Panc1 (cell line): Measurements from ENCODE around the gene NCAPD3. TPM values are rescaled to one million over a fixed set of nuclear protein-coding genes. Genes with fewer than 3 reads are reported as not detected.

Experiments used
- ATAC-seq: fragments of 200-7000 bp; cut with Tn5 transposase; 2 replicates; pipeline ENCODE4 v1.9.1; 2020; ENCODE audit warnings: mild to moderate bottlenecking, moderate library complexity
- BruUV-seq: library from RNA; stranded (reverse); fragments of 400-500 nt; replicated peaks from 2 replicates; lab custom pipeline; 2021; lab: Mats Ljungman, UMichigan
- CTCF ChIA-PET: fragments of 300-600 bp; sonication (Branson Sonifier 250); formaldehyde crosslinking; loops from one replicate; lab custom pipeline; 2022; ENCODE audit warnings: antibody characterized with exemption; lab: Charles Lee
- POLR2A ChIA-PET: fragments of 300-600 bp; sonication (Branson Sonifier 250); formaldehyde crosslinking; loops from one replicate; lab custom pipeline; 2022; ENCODE audit warnings: antibody characterized with exemption; lab: Charles Lee
- DNase-seq: peaks from one replicate; pipeline ENCODE4 v3.0.0-alpha.2; 2010; ENCODE audit warnings: low read depth, low spot score
- H3K27ac ChIP-seq: 2 replicates; pipeline ENCODE4 v1.5.1; 2011; ENCODE audit warnings: mild to moderate bottlenecking, low read length, inconsistent platforms
- H3K27me3 ChIP-seq: fragments of 200-500 bp; sonication (Bioruptor generic); 2 replicates; pipeline ENCODE4 v1.6.0; 2014; ENCODE audit warnings: low read length, inconsistent platforms; ENCODE audit not compliant: control insufficient read depth, insufficient read depth
- H3K36me3 ChIP-seq: fragments of 200-500 bp; sonication (Bioruptor generic); 2 replicates; pipeline ENCODE4 v1.5.1; 2014; ENCODE audit warnings: inconsistent platforms, mild to moderate bottlenecking, low read length, moderate library complexity; ENCODE audit not compliant: control insufficient read depth, insufficient read depth
- H3K4me1 ChIP-seq: 2 replicates; pipeline ENCODE4 v1.5.1; 2011; ENCODE audit warnings: inconsistent platforms, mild to moderate bottlenecking, low read length, moderate library complexity; ENCODE audit not compliant: control insufficient read depth, insufficient read depth
- H3K4me3 ChIP-seq, 2 experiments: 2 replicates each; pipeline ENCODE4 v1.5.1; 2011 to 2012; ENCODE audit warnings: low read depth in 2 of 2, low read length in 2 of 2, mild to moderate bottlenecking in 2 of 2, inconsistent platforms in 1 of 2, moderate library complexity in 1 of 2
- H3K9me3 ChIP-seq: fragments of 200-500 bp; sonication (Bioruptor generic); 2 replicates; pipeline ENCODE4 v1.5.1; 2014; ENCODE audit warnings: low read depth, mild to moderate bottlenecking, inconsistent platforms, low read length, moderate library complexity; ENCODE audit not compliant: control insufficient read depth, insufficient read depth
- POLR2AphosphoS5 ChIP-seq: IDR thresholded peaks from 2 replicates; pipeline ENCODE4 v1.6.1; 2012; ENCODE audit warnings: mild to moderate bottlenecking, low read depth, low read length, moderate library complexity
- SIN3A ChIP-seq: IDR thresholded peaks from 2 replicates; pipeline ENCODE4 v1.6.1; 2012; ENCODE audit warnings: low read depth, mild to moderate bottlenecking, low read length, moderate library complexity, borderline replicate concordance; ENCODE audit not compliant: insufficient read depth
- TCF7L2 ChIP-seq: IDR thresholded peaks from 2 replicates; pipeline ENCODE4 v1.6.1; 2011; ENCODE audit warnings: mild to moderate bottlenecking, low read depth, low read length, inconsistent platforms
- in situ Hi-C: cut with HindIII; loops from 2 replicates; pipeline ENCODE4 v1.10.0; 2016; ENCODE audit warnings: low sequenced_read_pairs, low pct_unique_long_range_greater_than_20kb
- intact Hi-C: fragments of 100-400 bp; cut with micrococcal nuclease; formaldehyde crosslinking; loops from one replicate; pipeline ENCODE4 v1.10.0; 2022; ENCODE audit not compliant: unreplicated experiment
- total RNA-seq: library from RNA; stranded (reverse); gene quantifications from one replicate; pipeline ENCODE4 v1.2.1, GENCODE V29; 2021; ENCODE audit not compliant: unreplicated experiment
- TF ChIP-seq, protein P1 (sequence below), 2 experiments: IDR thresholded peaks; 2 replicates each; pipeline ENCODE4 v1.6.1; 2011 to 2012; ENCODE audit warnings: low read depth in 2 of 2, control low read depth in 1 of 2, low read length in 1 of 2, mild to moderate bottlenecking in 1 of 2, moderate library complexity in 1 of 2; ENCODE audit not compliant: insufficient read depth in 1 of 2
- TF ChIP-seq, protein P2 (sequence below): fragments of 450-650 bp; IDR thresholded peaks from 2 replicates; pipeline ENCODE4 v1.5.1; 2017; ENCODE audit warnings: mild to moderate bottlenecking

NCAPD3 gene
- total RNA-seq, 1 experiment from 2014 or later, result 75.9 TPM

- Histone ChIP-seq H3K4me3 (no peak overlapping the region), H3K27me3 (no peaks in the 10 kb centered on the region), H3K9me3 (no peaks in the 10 kb centered on the region), H3K36me3 (peaks cover 5% of the 10 kb centered on the region), H3K27ac (no peak overlapping the region), H3K4me1 (no peaks in the 10 kb centered on the region)
- DNase-seq (no peak), ATAC-seq (no peak)
- no TSS peak for BruUV-seq
- CTCF ChIA-PET, result interaction anchor here (0.8 kb wide), 1 partner anchor 75 kb away, joined by 4 read pairs; the partner anchor contains the start of genes NCAPD3 and VPS26B
- TF ChIP-seq TCF7L2, result no peak
- no peak for TF ChIP-seq POLR2AphosphoS5
- TF ChIP-seq, protein P1, sequence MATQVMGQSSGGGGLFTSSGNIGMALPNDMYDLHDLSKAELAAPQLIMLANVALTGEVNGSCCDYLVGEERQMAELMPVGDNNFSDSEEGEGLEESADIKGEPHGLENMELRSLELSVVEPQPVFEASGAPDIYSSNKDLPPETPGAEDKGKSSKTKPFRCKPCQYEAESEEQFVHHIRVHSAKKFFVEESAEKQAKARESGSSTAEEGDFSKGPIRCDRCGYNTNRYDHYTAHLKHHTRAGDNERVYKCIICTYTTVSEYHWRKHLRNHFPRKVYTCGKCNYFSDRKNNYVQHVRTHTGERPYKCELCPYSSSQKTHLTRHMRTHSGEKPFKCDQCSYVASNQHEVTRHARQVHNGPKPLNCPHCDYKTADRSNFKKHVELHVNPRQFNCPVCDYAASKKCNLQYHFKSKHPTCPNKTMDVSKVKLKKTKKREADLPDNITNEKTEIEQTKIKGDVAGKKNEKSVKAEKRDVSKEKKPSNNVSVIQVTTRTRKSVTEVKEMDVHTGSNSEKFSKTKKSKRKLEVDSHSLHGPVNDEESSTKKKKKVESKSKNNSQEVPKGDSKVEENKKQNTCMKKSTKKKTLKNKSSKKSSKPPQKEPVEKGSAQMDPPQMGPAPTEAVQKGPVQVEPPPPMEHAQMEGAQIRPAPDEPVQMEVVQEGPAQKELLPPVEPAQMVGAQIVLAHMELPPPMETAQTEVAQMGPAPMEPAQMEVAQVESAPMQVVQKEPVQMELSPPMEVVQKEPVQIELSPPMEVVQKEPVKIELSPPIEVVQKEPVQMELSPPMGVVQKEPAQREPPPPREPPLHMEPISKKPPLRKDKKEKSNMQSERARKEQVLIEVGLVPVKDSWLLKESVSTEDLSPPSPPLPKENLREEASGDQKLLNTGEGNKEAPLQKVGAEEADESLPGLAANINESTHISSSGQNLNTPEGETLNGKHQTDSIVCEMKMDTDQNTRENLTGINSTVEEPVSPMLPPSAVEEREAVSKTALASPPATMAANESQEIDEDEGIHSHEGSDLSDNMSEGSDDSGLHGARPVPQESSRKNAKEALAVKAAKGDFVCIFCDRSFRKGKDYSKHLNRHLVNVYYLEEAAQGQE (IDR thresholded peaks at IDR 0.05; ENCODE audit: insufficient read depth in 1 of 2, low read depth in 2 of 2, low read length in 1 of 2), result no peak
- TF ChIP-seq, protein P2, sequence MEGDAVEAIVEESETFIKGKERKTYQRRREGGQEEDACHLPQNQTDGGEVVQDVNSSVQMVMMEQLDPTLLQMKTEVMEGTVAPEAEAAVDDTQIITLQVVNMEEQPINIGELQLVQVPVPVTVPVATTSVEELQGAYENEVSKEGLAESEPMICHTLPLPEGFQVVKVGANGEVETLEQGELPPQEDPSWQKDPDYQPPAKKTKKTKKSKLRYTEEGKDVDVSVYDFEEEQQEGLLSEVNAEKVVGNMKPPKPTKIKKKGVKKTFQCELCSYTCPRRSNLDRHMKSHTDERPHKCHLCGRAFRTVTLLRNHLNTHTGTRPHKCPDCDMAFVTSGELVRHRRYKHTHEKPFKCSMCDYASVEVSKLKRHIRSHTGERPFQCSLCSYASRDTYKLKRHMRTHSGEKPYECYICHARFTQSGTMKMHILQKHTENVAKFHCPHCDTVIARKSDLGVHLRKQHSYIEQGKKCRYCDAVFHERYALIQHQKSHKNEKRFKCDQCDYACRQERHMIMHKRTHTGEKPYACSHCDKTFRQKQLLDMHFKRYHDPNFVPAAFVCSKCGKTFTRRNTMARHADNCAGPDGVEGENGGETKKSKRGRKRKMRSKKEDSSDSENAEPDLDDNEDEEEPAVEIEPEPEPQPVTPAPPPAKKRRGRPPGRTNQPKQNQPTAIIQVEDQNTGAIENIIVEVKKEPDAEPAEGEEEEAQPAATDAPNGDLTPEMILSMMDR, result no peak
- TF ChIP-seq SIN3A, result no peak
- intact Hi-C loops, result no loop called here
- POLR2A ChIA-PET, result no interaction called here
- in situ Hi-C loops, result no loop called here
Observed at GRCh38 chr11:134149371-134149770, 74.4 kb downstream of the NCAPD3 start.

- no peak for TF ChIP-seq TCF7L2
- no peak; the same call in 1 of the 2 replicates for TF ChIP-seq POLR2AphosphoS5
- no peak for TF ChIP-seq SIN3A
- TF ChIP-seq, protein P1 (IDR thresholded peaks at IDR 0.05; ENCODE audit: insufficient read depth in 1 of 2, low read depth in 2 of 2, low read length in 1 of 2), result no peak
- TF ChIP-seq, protein P2, result no peak
- intact Hi-C loops, result no loop called here
- CTCF ChIA-PET, result no interaction called here
- no peak for ATAC-seq
- no peak for DNase-seq
- Histone ChIP-seq H3K4me3 (no peak overlapping the region), H3K36me3 (no peaks in the 10 kb centered on the region; the same call in 1 of the 2 replicates), H3K9me3 (no peaks in the 10 kb centered on the region), H3K4me1 (no peaks in the 10 kb centered on the region), H3K27me3 (no peaks in the 10 kb centered on the region), H3K27ac (no peak overlapping the region)
- BruUV-seq, result no TSS peak
- POLR2A ChIA-PET, result no interaction called here
- in situ Hi-C loops, result no loop called here
Observed at GRCh38 chr11:134146598-134146997, 77.2 kb downstream of the NCAPD3 start.
